ENCODE measurements around the gene ZNF611.
"Not testable (repeated sequence)": the region's sequence is repeated elsewhere in the genome, so short reads cannot be mapped to it uniquely, and the experiment has no call there.

The ZNF611 gene

DNA sequence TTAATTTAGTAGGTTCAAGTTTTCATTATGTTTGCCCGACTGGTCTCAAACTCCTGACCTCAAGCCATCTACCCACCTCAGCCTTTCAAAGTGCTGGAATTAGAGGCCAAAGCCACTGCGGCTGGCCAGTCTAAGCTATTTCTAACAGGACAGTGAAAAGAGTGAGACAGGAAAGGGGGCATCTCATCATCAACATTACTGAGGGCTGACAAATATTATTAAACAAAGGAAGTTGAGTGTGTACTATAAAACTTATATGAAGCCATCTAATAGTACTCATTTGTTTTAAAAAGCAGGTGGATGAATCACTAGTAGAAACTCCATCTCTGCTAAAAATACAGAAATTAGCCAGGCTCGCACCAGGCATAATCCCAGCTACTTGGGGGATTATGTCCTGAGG is 24.3 kb downstream of the ZNF611 start:
- H3K9ac ChIP-seq (ENCODE audit: low read depth, low read length), result no peak overlapping the region
- no peaks in the 10 kb centered on the region for H3K4me1 ChIP-seq (ENCODE audit: insufficient read depth, low read length)
- H3K9me3 ChIP-seq (ENCODE audit: insufficient read depth, low read length, severe bottlenecking), result no peaks in the 10 kb centered on the region
- H4K20me1 ChIP-seq (ENCODE audit: insufficient read depth, low read length), result no peaks in the 10 kb centered on the region
- H3K36me3 ChIP-seq (ENCODE audit: insufficient read depth, low read length), result peaks cover 65% of the 10 kb centered on the region
- no peak for TF ChIP-seq EZH2 (IDR thresholded peaks at IDR 0.05; ENCODE audit: borderline replicate concordance, low read depth, low read length, severe bottlenecking)
- TF ChIP-seq, protein P1, sequence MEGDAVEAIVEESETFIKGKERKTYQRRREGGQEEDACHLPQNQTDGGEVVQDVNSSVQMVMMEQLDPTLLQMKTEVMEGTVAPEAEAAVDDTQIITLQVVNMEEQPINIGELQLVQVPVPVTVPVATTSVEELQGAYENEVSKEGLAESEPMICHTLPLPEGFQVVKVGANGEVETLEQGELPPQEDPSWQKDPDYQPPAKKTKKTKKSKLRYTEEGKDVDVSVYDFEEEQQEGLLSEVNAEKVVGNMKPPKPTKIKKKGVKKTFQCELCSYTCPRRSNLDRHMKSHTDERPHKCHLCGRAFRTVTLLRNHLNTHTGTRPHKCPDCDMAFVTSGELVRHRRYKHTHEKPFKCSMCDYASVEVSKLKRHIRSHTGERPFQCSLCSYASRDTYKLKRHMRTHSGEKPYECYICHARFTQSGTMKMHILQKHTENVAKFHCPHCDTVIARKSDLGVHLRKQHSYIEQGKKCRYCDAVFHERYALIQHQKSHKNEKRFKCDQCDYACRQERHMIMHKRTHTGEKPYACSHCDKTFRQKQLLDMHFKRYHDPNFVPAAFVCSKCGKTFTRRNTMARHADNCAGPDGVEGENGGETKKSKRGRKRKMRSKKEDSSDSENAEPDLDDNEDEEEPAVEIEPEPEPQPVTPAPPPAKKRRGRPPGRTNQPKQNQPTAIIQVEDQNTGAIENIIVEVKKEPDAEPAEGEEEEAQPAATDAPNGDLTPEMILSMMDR (IDR thresholded peaks at IDR 0.05; ENCODE audit: borderline replicate concordance, extremely low read depth, low read length, poor library complexity, severe bottlenecking), result no peak
- H3K79me2 ChIP-seq (ENCODE audit: insufficient read depth, low read length), result no peaks in the 10 kb centered on the region
- ATAC-seq (ENCODE audit: insufficient read depth, low read depth) (no peak), DNase-seq (no peak)
- no peak overlapping the region for H3K4me2 ChIP-seq (ENCODE audit: insufficient read depth, low read length)
- H3K27me3 ChIP-seq (ENCODE audit: insufficient read depth, low read length, poor library complexity), result no peaks in the 10 kb centered on the region
- H3K4me3 ChIP-seq (ENCODE audit: low read depth in 1 of 2, low read length in 2 of 2), result no peak overlapping the region
- H2AFZ ChIP-seq (ENCODE audit: low read depth, low read length), result no peak overlapping the region
- H3K27ac ChIP-seq (ENCODE audit: low read length), result no peak overlapping the region

DNA sequence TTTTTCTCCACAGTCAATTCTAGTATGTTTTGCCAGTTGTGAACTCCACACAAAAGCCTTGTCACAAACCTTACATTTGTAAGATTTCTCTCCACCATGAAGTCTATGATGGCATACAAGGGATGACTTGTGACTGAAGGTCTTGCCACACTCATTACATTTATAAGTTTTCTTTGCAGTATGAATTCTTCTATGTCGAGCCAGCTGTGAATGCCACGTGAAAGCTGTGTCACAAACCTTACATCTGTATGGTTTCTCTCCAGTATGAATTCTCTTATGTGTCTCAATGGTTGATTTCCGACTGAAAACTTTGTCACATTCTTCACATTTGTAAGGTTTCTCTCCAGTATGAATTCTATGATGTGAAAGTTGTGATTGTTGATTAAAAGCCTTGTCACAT is 29.2 kb downstream of the ZNF611 start:
- not testable (repeated sequence) for H3K4me1 ChIP-seq (ENCODE audit: insufficient read depth, low read length); DNase-seq; H3K27me3 ChIP-seq (ENCODE audit: insufficient read depth, low read length, poor library complexity); H2AFZ ChIP-seq (ENCODE audit: low read depth, low read length); H4K20me1 ChIP-seq (ENCODE audit: insufficient read depth, low read length); H3K79me2 ChIP-seq (ENCODE audit: insufficient read depth, low read length); H3K9me3 ChIP-seq (ENCODE audit: insufficient read depth, low read length, severe bottlenecking); H3K4me2 ChIP-seq (ENCODE audit: insufficient read depth, low read length); H3K27ac ChIP-seq (ENCODE audit: low read length); H3K9ac ChIP-seq (ENCODE audit: low read depth, low read length); ATAC-seq (ENCODE audit: insufficient read depth, low read depth); H3K4me3 ChIP-seq (ENCODE audit: low read depth in 1 of 2, low read length in 2 of 2)
- H3K36me3 ChIP-seq (ENCODE audit: insufficient read depth, low read length), result peaks cover 50% of the 10 kb centered on the region

DNA sequence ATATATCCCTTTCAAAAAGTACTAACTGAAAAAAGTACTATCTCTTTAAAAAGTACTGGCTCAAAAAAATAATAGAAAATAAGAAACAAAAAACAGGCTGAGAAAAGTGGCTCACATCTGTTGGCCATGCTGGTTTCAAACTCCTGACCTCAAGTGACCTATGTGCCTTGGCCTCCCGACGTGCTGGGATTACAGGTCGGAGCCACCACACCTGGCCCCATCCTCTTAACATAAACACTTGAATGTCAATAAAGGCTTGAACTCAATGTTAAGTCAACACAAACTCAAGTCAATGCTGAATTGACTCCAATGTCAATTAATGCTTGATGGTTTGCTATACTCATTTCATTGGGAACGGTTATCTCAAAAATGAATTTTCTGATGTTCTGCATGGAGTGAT is 30.9 kb downstream of the ZNF611 start:
- DNase-seq (no peak), ATAC-seq (ENCODE audit: insufficient read depth, low read depth) (no peak)
- H3K27ac ChIP-seq (ENCODE audit: low read length), result no peak overlapping the region
- no peak overlapping the region for H2AFZ ChIP-seq (ENCODE audit: low read depth, low read length)
- TF ChIP-seq, protein P1 (IDR thresholded peaks at IDR 0.05; ENCODE audit: borderline replicate concordance, extremely low read depth, low read length, poor library complexity, severe bottlenecking), result no peak
- no peak for TF ChIP-seq EZH2 (IDR thresholded peaks at IDR 0.05; ENCODE audit: borderline replicate concordance, low read depth, low read length, severe bottlenecking)
- H3K4me1 ChIP-seq (ENCODE audit: insufficient read depth, low read length), result no peaks in the 10 kb centered on the region
- H3K27me3 ChIP-seq (ENCODE audit: insufficient read depth, low read length, poor library complexity), result no peaks in the 10 kb centered on the region
- no peaks in the 10 kb centered on the region for H3K9me3 ChIP-seq (ENCODE audit: insufficient read depth, low read length, severe bottlenecking)
- H3K79me2 ChIP-seq (ENCODE audit: insufficient read depth, low read length), result no peaks in the 10 kb centered on the region
- peaks cover 42% of the 10 kb centered on the region for H3K36me3 ChIP-seq (ENCODE audit: insufficient read depth, low read length)
- H3K9ac ChIP-seq (ENCODE audit: low read depth, low read length), result no peak overlapping the region
- H3K4me3 ChIP-seq (ENCODE audit: low read depth in 1 of 2, low read length in 2 of 2), result no peak overlapping the region
- no peak overlapping the region for H3K4me2 ChIP-seq (ENCODE audit: insufficient read depth, low read length)
- no peaks in the 10 kb centered on the region for H4K20me1 ChIP-seq (ENCODE audit: insufficient read depth, low read length)

DNA sequence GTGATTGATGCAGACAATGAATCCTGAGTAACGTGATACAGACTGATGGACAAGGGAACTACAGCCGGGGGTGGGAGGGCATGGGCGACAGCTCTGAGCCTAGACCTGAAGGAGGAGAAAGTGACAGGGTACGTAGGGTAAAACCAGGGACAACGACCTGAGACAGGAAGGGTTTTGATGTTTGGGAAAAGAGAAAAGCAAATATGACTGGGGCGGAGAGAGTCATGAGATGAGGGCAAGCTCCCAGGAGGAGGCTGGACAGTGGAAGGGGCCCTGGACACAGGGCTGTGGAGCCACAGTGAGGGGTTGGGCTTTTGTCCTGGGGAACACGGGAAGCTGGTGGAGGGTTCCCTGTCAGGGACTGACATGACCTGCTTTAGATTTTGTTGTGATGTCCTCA is 34.2 kb downstream of the ZNF611 start:
- Histone ChIP-seq H3K27me3 (ENCODE audit: insufficient read depth, low read length, poor library complexity) (no peaks in the 10 kb centered on the region), H4K20me1 (ENCODE audit: insufficient read depth, low read length) (no peaks in the 10 kb centered on the region), H2AFZ (ENCODE audit: low read depth, low read length) (no peak overlapping the region), H3K9me3 (ENCODE audit: insufficient read depth, low read length, severe bottlenecking) (no peaks in the 10 kb centered on the region), H3K4me1 (ENCODE audit: insufficient read depth, low read length) (no peaks in the 10 kb centered on the region), H3K79me2 (ENCODE audit: insufficient read depth, low read length) (no peaks in the 10 kb centered on the region), H3K4me3 (ENCODE audit: low read depth in 1 of 2, low read length in 2 of 2) (no peak overlapping the region), H3K27ac (ENCODE audit: low read length) (no peak overlapping the region), H3K4me2 (ENCODE audit: insufficient read depth, low read length) (no peak overlapping the region), H3K9ac (ENCODE audit: low read depth, low read length) (no peak overlapping the region), H3K36me3 (ENCODE audit: insufficient read depth, low read length) (peaks cover 17% of the 10 kb centered on the region)
- ATAC-seq (ENCODE audit: insufficient read depth, low read depth), result no peak
- DNase-seq, result no peak
- no peak for TF ChIP-seq EZH2 (IDR thresholded peaks at IDR 0.05; ENCODE audit: borderline replicate concordance, low read depth, low read length, severe bottlenecking)
- TF ChIP-seq, protein P1 (IDR thresholded peaks at IDR 0.05; ENCODE audit: borderline replicate concordance, extremely low read depth, low read length, poor library complexity, severe bottlenecking), result no peak
